SK-N-SH (cell line): ENCODE results near the gene EIF2S1. TPM values are rescaled to one million over a fixed set of nuclear protein-coding genes. Genes with fewer than 3 reads are reported as not detected.

Experiments
- CTCF ChIA-PET: fragments of 300-600, 350-600 bp; formaldehyde crosslinking; extraction: SDS; loops from one replicate; lab custom pipeline; 2021; lab: Yijun Ruan, JAX
- POLR2A ChIA-PET: fragments of 350-600 bp; sonication (Branson Sonifier 250); formaldehyde crosslinking; extraction: SDS; loops from one replicate; lab custom pipeline; 2020; ENCODE audit warnings: antibody characterized with exemption, inconsistent platforms; lab: Yijun Ruan, JAX
- DNase-seq: peaks from one replicate; pipeline ENCODE4 v3.0.0; 2012
- H2AFZ ChIP-seq: fragments of 200-600 bp; sonication (generic); 2 replicates; pipeline ENCODE4 v1.8.1; 2016; ENCODE audit warnings: antibody characterized with exemption, mild to moderate bottlenecking, low read depth
- H3F3A ChIP-seq: fragments of 200-600 bp; sonication (generic); replicated peaks from 2 replicates; pipeline ENCODE3; 2016; ENCODE audit warnings: antibody characterized with exemption, mild to moderate bottlenecking; ENCODE audit not compliant: insufficient read depth
- H3K27ac ChIP-seq, 2 experiments: fragments of 200-500 bp in 1 of 2; fragments of 200-600 bp in 1 of 2; sonication (Bioruptor generic) in 1 of 2; sonication (generic), shearing (Covaris generic) in 1 of 2; 2 replicates each; pipeline versions ENCODE4 v1.5.1 to v1.6.1; 2014 to 2016; ENCODE audit warnings: low read depth in 2 of 2, inconsistent platforms in 1 of 2, low read length in 1 of 2, mild to moderate bottlenecking in 1 of 2, mixed read lengths in 1 of 2
- H3K27me3 ChIP-seq: fragments of 200-600 bp; sonication (generic), shearing (Covaris generic); 2 replicates; pipeline ENCODE4 v1.6.1; 2016; ENCODE audit warnings: mixed run types; ENCODE audit not compliant: insufficient read depth
- H3K36me3 ChIP-seq, 2 experiments: fragments of 200-500 bp in 1 of 2; fragments of 200-600 bp in 1 of 2; sonication (Bioruptor generic) in 1 of 2; sonication (generic) in 1 of 2; replicated peaks in 1 of 2; 2 replicates each; pipeline versions ENCODE3 to v1.5.1; 2014 to 2016; ENCODE audit warnings: low read length in 1 of 2, mild to moderate bottlenecking in 1 of 2; ENCODE audit not compliant: insufficient read depth in 2 of 2, control insufficient read depth in 1 of 2
- H3K4me1 ChIP-seq, 2 experiments: fragments of 200-500 bp in 1 of 2; fragments of 200-600 bp in 1 of 2; sonication (Bioruptor generic) in 1 of 2; sonication (generic), shearing (Covaris generic) in 1 of 2; 2 replicates each; pipeline versions ENCODE4 v1.5.1 to v1.6.1; 2014 to 2016; ENCODE audit warnings: low read depth in 1 of 2, low read length in 1 of 2, mixed run types in 1 of 2; ENCODE audit not compliant: insufficient read depth in 2 of 2, control insufficient read depth in 1 of 2
- H3K4me2 ChIP-seq: fragments of 200-600 bp; sonication (generic), shearing (Covaris generic); 2 replicates; pipeline ENCODE4 v1.6.1; 2017; ENCODE audit warnings: mixed run types
- H3K4me3 ChIP-seq, 2 experiments: fragments of 200-500 bp in 1 of 2; fragments of 200-600 bp in 1 of 2; sonication (Bioruptor generic) in 1 of 2; sonication (generic), shearing (Covaris generic) in 1 of 2; 2 replicates each; pipeline versions ENCODE4 v1.5.1 to v1.8.1; 2014 to 2016; ENCODE audit warnings: low read depth in 2 of 2, inconsistent platforms in 1 of 2, low read length in 1 of 2, mild to moderate bottlenecking in 1 of 2, mixed read lengths in 1 of 2, moderate library complexity in 1 of 2
- H3K79me2 ChIP-seq: fragments of 200-600 bp; sonication (generic); 2 replicates; pipeline ENCODE4 v1.8.1; 2017; ENCODE audit warnings: mild to moderate bottlenecking; ENCODE audit not compliant: insufficient read depth
- H3K9ac ChIP-seq: fragments of 200-600 bp; sonication (generic); 2 replicates; pipeline ENCODE4 v1.6.1; 2017; ENCODE audit warnings: mixed run types
- H3K9me2 ChIP-seq: fragments of 200-600 bp; sonication (generic); 2 replicates; pipeline ENCODE4 v1.6.1; 2017; ENCODE audit warnings: mixed run types
- H3K9me3 ChIP-seq: fragments of 200-600 bp; sonication (generic); 2 replicates; pipeline ENCODE4 v1.6.1; 2017; ENCODE audit warnings: mixed run types, mild to moderate bottlenecking, moderate library complexity
- H4K20me1 ChIP-seq: fragments of 200-600 bp; sonication (generic); 2 replicates; pipeline ENCODE4 v1.6.1; 2017; ENCODE audit warnings: mild to moderate bottlenecking, mixed run types; ENCODE audit not compliant: insufficient read depth
- ELF1 ChIP-seq: IDR thresholded peaks from 2 replicates; pipeline ENCODE4 v1.4.0; 2012
- EP300 ChIP-seq, 2 experiments: IDR thresholded peaks; 2 replicates each; pipeline versions ENCODE4 v1.4.0 to v1.6.1; 2012; ENCODE audit warnings: borderline replicate concordance in 1 of 2, low read depth in 1 of 2, low read length in 1 of 2
- FOXJ3 ChIP-seq: sonication (generic); formaldehyde crosslinking; IDR thresholded peaks from 2 replicates; pipeline ENCODE4 v1.5.1; 2020; ENCODE audit warnings: mild to moderate bottlenecking, missing genetic modification reagents
- FOXM1 ChIP-seq: IDR thresholded peaks from 2 replicates; pipeline ENCODE4 v1.4.0; 2012; ENCODE audit warnings: low read depth, mild to moderate bottlenecking
- JUND ChIP-seq: IDR thresholded peaks from 2 replicates; pipeline ENCODE4 v1.4.0; 2012
- NFIC ChIP-seq: IDR thresholded peaks from 2 replicates; pipeline ENCODE4 v1.4.0; 2012; ENCODE audit warnings: borderline replicate concordance
- POLR2AphosphoS5 ChIP-seq: IDR thresholded peaks from 2 replicates; pipeline ENCODE4 v1.6.1; 2012; ENCODE audit warnings: low read depth, low read length
- RAD21 ChIP-seq: IDR thresholded peaks from 2 replicates; pipeline ENCODE4 v1.6.1; 2012; ENCODE audit warnings: mild to moderate bottlenecking, low read length
- RFX5 ChIP-seq: IDR thresholded peaks from 2 replicates; pipeline ENCODE4 v1.6.1; 2012; ENCODE audit warnings: mild to moderate bottlenecking, improper control_type of control experiment, low read length
- SIN3A ChIP-seq: IDR thresholded peaks from 2 replicates; pipeline ENCODE4 v1.6.1; 2012; ENCODE audit warnings: low read depth, mild to moderate bottlenecking, low read length, moderate library complexity, borderline replicate concordance
- SMC3 ChIP-seq: IDR thresholded peaks from 2 replicates; pipeline ENCODE4 v1.6.1; 2012; ENCODE audit warnings: low read depth, low read length, improper control_type of control experiment
- TEAD4 ChIP-seq: IDR thresholded peaks from 2 replicates; pipeline ENCODE4 v1.4.0; 2012; ENCODE audit warnings: mild to moderate bottlenecking, borderline replicate concordance; ENCODE audit not compliant: insufficient read depth
- USF2 ChIP-seq: fragments of 150-350 bp; IDR thresholded peaks from 2 replicates; pipeline ENCODE4 v1.6.1; 2017; ENCODE audit warnings: antibody characterized with exemption, low read length, low read depth, borderline replicate concordance
- YY1 ChIP-seq: IDR thresholded peaks from 2 replicates; pipeline ENCODE4 v1.4.0; 2012; ENCODE audit warnings: low read depth, mild to moderate bottlenecking
- WGBS: methylation state at CpG from one replicate; pipeline ENCODE4 v1.1.6; 2017; ENCODE audit warnings: low lambda C conversion rate; 5-methylcytosine and 5-hydroxymethylcytosine counted together
- polyA plus RNA-seq, 3 experiments: library from polyadenylated mRNA; depleted of rRNA; stranded (reverse); fragments of >200 nt; gene quantifications; 2 replicates each; pipeline ENCODE4 v1.2.3, GENCODE V29; 2012
- TF ChIP-seq, protein P1 (sequence below): IDR thresholded peaks from 2 replicates; pipeline ENCODE4 v1.4.0; 2012; ENCODE audit warnings: low read depth, borderline replicate concordance
- TF ChIP-seq, protein P2 (sequence below): IDR thresholded peaks from 2 replicates; pipeline ENCODE4; 2012
- TF ChIP-seq, protein P3 (sequence below): IDR thresholded peaks from 2 replicates; pipeline ENCODE4 v1.6.1; 2012; ENCODE audit warnings: mild to moderate bottlenecking, low read depth, low read length, moderate library complexity

The EIF2S1 gene
- polyA plus RNA-seq, 1 of the 3 experiments (the other 2 are of a cell fraction), result 57.2 TPM

- Histone ChIP-seq H3F3A (peaks cover 9% of the 10 kb centered on the region), H3K4me3 (peak overlapping the region; percentile 78 to 99; a peak in 3 of 4 replicates), H3K9me3 (no peaks in the 10 kb centered on the region), H3K9ac (0 out of 2 replicates have a peak overlapping the region, but pooled peaks have one; percentile 1), H3K79me2 (peaks cover 91% of the 10 kb centered on the region), H3K27ac (no peak overlapping the region; a peak in 1 of 4 replicates), H2AFZ (no peak overlapping the region), H3K27me3 (no peaks in the 10 kb centered on the region), H3K9me2 (no peaks in the 10 kb centered on the region), H4K20me1 (peaks cover 28% of the 10 kb centered on the region), H3K4me1 (peaks cover 22 to 23% of the 10 kb centered on the region in 2 experiments; a peak in 3 of 4 replicates), H3K36me3 (peaks cover 7 to 22% of the 10 kb centered on the region in 2 experiments), H3K4me2 (peak overlapping the region; percentile 85)
- ChIA-PET CTCF (no interaction called here), POLR2A (no interaction called here)
- WGBS, result 69% methylated on average over 4 of the region's 4 CpGs
- no peak for TF ChIP-seq RAD21
- TF ChIP-seq, protein P1, sequence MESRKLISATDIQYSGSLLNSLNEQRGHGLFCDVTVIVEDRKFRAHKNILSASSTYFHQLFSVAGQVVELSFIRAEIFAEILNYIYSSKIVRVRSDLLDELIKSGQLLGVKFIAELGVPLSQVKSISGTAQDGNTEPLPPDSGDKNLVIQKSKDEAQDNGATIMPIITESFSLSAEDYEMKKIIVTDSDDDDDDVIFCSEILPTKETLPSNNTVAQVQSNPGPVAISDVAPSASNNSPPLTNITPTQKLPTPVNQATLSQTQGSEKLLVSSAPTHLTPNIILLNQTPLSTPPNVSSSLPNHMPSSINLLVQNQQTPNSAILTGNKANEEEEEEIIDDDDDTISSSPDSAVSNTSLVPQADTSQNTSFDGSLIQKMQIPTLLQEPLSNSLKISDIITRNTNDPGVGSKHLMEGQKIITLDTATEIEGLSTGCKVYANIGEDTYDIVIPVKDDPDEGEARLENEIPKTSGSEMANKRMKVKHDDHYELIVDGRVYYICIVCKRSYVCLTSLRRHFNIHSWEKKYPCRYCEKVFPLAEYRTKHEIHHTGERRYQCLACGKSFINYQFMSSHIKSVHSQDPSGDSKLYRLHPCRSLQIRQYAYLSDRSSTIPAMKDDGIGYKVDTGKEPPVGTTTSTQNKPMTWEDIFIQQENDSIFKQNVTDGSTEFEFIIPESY, result no peak
- TF ChIP-seq, protein P2, sequence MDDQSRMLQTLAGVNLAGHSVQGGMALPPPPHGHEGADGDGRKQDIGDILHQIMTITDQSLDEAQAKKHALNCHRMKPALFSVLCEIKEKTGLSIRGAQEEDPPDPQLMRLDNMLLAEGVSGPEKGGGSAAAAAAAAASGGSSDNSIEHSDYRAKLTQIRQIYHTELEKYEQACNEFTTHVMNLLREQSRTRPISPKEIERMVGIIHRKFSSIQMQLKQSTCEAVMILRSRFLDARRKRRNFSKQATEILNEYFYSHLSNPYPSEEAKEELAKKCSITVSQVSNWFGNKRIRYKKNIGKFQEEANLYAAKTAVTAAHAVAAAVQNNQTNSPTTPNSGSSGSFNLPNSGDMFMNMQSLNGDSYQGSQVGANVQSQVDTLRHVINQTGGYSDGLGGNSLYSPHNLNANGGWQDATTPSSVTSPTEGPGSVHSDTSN, result no peak
- TF ChIP-seq TEAD4, result no peak
- no peak for TF ChIP-seq YY1
- TF ChIP-seq ELF1, result no peak
- no peak for TF ChIP-seq FOXJ3
- TF ChIP-seq SMC3, result no peak
- TF ChIP-seq POLR2AphosphoS5, result no peak
- TF ChIP-seq NFIC, result no peak
- TF ChIP-seq SIN3A, result no peak
- no peak for TF ChIP-seq USF2
- no peak for TF ChIP-seq JUND
- TF ChIP-seq RFX5, result no peak
- no peak for TF ChIP-seq EP300 (IDR thresholded peaks at IDR 0.05; ENCODE audit: borderline replicate concordance in 1 of 2, low read depth in 1 of 2, low read length in 1 of 2)
- no peak for TF ChIP-seq FOXM1
- TF ChIP-seq, protein P3, sequence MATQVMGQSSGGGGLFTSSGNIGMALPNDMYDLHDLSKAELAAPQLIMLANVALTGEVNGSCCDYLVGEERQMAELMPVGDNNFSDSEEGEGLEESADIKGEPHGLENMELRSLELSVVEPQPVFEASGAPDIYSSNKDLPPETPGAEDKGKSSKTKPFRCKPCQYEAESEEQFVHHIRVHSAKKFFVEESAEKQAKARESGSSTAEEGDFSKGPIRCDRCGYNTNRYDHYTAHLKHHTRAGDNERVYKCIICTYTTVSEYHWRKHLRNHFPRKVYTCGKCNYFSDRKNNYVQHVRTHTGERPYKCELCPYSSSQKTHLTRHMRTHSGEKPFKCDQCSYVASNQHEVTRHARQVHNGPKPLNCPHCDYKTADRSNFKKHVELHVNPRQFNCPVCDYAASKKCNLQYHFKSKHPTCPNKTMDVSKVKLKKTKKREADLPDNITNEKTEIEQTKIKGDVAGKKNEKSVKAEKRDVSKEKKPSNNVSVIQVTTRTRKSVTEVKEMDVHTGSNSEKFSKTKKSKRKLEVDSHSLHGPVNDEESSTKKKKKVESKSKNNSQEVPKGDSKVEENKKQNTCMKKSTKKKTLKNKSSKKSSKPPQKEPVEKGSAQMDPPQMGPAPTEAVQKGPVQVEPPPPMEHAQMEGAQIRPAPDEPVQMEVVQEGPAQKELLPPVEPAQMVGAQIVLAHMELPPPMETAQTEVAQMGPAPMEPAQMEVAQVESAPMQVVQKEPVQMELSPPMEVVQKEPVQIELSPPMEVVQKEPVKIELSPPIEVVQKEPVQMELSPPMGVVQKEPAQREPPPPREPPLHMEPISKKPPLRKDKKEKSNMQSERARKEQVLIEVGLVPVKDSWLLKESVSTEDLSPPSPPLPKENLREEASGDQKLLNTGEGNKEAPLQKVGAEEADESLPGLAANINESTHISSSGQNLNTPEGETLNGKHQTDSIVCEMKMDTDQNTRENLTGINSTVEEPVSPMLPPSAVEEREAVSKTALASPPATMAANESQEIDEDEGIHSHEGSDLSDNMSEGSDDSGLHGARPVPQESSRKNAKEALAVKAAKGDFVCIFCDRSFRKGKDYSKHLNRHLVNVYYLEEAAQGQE, result no peak
- DNase-seq, result no peak
Observed at GRCh38 chr14:67357186-67357968, 2.8 kb upstream of the EIF2S1 start.
